GM13977 (cell line): ENCODE data around the gene ANO3.

Experiments used
- DNase-seq: peaks from one replicate; pipeline ENCODE4 v3.0.0; 2012; ENCODE audit warnings: low spot score
- CTCF ChIP-seq: IDR thresholded peaks from 2 replicates; pipeline ENCODE4 v1.5.1; 2012; ENCODE audit warnings: mild to moderate bottlenecking, control low read depth; ENCODE audit not compliant: insufficient read depth; ENCODE audit errors: extremely low read depth, missing control alignments
- in situ Hi-C: fragments of 300-500 bp; cut with MboI; formaldehyde crosslinking; loops from one replicate; pipeline ENCODE4 v1.12.0; 2022; ENCODE audit warnings: low sequenced_read_pairs, low pct_unique_long_range_greater_than_20kb, mixed read lengths, inconsistent platforms; ENCODE audit not compliant: unreplicated experiment

Gene ANO3

GRCh38 chr11:26350002-26350401, 18.1 kb downstream of the ANO3 start:
- in situ Hi-C loops: no loop called here
- no peak for DNase-seq
- no peak for TF ChIP-seq CTCF

- TF ChIP-seq CTCF: no peak
- DNase-seq: no peak
- in situ Hi-C loops: no loop called here
Observed at GRCh38 chr11:26353010-26353409, 21.1 kb downstream of the ANO3 start.

GRCh38 chr11:26359055-26359454, 27.1 kb downstream of the ANO3 start:
- in situ Hi-C loops: no loop called here
- no peak for DNase-seq
- no peak for TF ChIP-seq CTCF

- in situ Hi-C loops: no loop called here
- no peak for DNase-seq
- TF ChIP-seq CTCF: no peak
Observed at GRCh38 chr11:26365284-26365683, 33.4 kb downstream of the ANO3 start.

- in situ Hi-C loops: no loop called here
- no peak for TF ChIP-seq CTCF
- DNase-seq: no peak
Observed at GRCh38 chr11:26377619-26378018, 45.7 kb downstream of the ANO3 start.

GRCh38 chr11:26399336-26399735, 67.4 kb downstream of the ANO3 start:
- no peak for DNase-seq
- in situ Hi-C loops: no loop called here
- no peak for TF ChIP-seq CTCF
